Stimulated activated CD4-positive, alpha-beta T cell treated with anti-CD3 and anti-CD28 coated beads, Interleukin-15, amount 100 ng/mL, for 24 hours (primary cell): Measurements from ENCODE around the gene ARSB.
"Not testable (repeated sequence)": the region's sequence is repeated elsewhere in the genome, so short reads cannot be mapped to it uniquely, and the experiment has no call there.

Experiments
- DNase-seq: peaks from one replicate; pipeline ENCODE4 v3.0.0-alpha.2; 2020

Gene ARSB

GRCh38 chr5:78993165-78993564 is 8.1 kb upstream of the ARSB start:
- DNase-seq = no peak

- no peak for DNase-seq
Observed at GRCh38 chr5:78992146-78992545, 7.0 kb upstream of the ARSB start.

- DNase-seq = no peak
Observed at GRCh38 chr5:78989080-78989479, 4.0 kb upstream of the ARSB start.

- peak; percentile 74 for DNase-seq
Observed at GRCh38 chr5:78985725-78986223, 664 bp upstream of the ARSB start.

GRCh38 chr5:78984439-78985115 is 533 bp downstream of the ARSB start:
- peak; percentile 85 for DNase-seq

GRCh38 chr5:78983601-78984438 is 1.3 kb downstream of the ARSB start:
- no peak for DNase-seq

GRCh38 chr5:78983194-78983593 is 1.9 kb downstream of the ARSB start:
- not testable (repeated sequence) for DNase-seq

- no peak for DNase-seq
Observed at GRCh38 chr5:78979909-78980308, 5.2 kb downstream of the ARSB start.

- peak; percentile 18 for DNase-seq
Observed at GRCh38 chr5:78979117-78979742, 5.9 kb downstream of the ARSB start.

GRCh38 chr5:78975035-78975434 is 10.1 kb downstream of the ARSB start:
- DNase-seq = no peak

- no peak for DNase-seq
Observed at GRCh38 chr5:78974601-78975000, 10.5 kb downstream of the ARSB start.

GRCh38 chr5:78974011-78974410 is 11.1 kb downstream of the ARSB start:
- no peak for DNase-seq

GRCh38 chr5:78972654-78973428 is 12.3 kb downstream of the ARSB start:
- no peak for DNase-seq

GRCh38 chr5:78971998-78972397 is 13.1 kb downstream of the ARSB start:
- DNase-seq = no peak

- DNase-seq = no peak
Observed at GRCh38 chr5:78968781-78969180, 16.3 kb downstream of the ARSB start.

GRCh38 chr5:78964889-78965288 is 20.2 kb downstream of the ARSB start:
- no peak for DNase-seq

GRCh38 chr5:78961743-78962142 is 23.4 kb downstream of the ARSB start:
- DNase-seq = no peak

- DNase-seq = no peak
Observed at GRCh38 chr5:78959767-78960166, 25.3 kb downstream of the ARSB start.

GRCh38 chr5:78958672-78959445 is 26.3 kb downstream of the ARSB start:
- no peak for DNase-seq

- no peak for DNase-seq
Observed at GRCh38 chr5:78956901-78957300, 28.2 kb downstream of the ARSB start.

GRCh38 chr5:78953092-78953800 is 31.9 kb downstream of the ARSB start:
- no peak for DNase-seq
